NCI-H1048 (cell line): Measurements from ENCODE around the gene SMIM36.
"Not testable (repeated sequence)": the region's sequence is repeated elsewhere in the genome, so short reads cannot be mapped to it uniquely, and the experiment has no call there.

Source experiments
- DNase-seq: peaks from one replicate; lab custom pipeline; 2025; lab: John Stamatoyannopoulos, UW

Gene SMIM36

GRCh38 chr17:55501626-55502025 is 9.6 kb downstream of the SMIM36 start:
- not testable (repeated sequence) for DNase-seq

DNA sequence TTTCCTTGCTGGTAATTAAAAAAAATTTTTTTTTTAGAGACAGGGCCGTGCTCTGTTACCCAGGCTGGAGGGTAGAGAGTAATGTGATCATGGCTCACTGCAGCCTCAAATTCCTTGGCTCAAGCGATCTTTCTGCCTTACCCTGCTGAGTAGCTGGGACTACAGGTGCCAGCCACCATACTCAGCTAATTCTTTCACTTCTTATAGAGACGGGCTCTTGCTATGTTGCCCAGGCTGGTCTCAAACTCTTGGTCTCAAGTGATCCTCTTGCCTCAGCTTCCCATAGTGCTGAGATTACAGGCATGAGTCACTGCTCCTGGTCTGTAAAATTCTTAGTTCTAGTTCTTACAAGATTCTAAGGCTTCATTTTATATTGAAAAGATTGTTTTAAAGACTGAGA is 11.1 kb downstream of the SMIM36 start:
- no peak for DNase-seq

DNA sequence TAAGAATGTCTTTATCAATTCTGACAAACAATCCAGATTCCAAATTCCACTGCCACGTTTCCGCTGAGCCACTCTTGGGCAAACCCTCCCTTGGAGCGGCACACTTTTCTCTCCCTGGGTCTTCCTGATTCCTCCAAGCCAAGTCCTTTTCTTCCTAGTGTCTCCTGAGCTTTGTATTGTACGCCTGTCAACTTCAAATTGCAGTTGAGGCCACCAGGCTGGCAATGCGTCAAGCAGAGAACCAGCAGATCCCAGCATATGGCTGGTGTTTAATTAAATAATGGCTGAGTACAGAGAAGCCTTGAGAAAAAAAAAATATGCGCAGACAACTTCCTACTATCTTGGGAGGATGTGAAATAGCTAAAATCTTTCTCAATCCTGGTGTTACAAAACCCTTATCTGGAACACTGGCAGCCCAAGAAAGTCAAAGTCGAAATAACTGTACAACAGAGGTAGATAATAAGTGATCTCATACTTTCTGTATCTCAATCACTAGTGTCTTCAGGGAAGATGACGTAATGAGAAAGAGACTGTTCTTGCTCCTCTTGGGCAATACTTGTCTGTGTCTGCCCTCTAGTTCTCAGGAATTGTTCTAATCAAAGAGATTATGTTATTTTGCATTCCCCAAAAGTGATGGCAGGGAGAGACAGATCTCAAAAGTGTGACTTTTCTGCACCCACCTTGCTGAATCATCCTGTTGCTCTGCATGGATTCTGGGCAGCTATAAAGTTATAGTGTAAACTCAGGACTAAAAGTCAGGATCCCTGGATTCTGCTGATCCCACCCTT is 15.0 kb downstream of the SMIM36 start:
- DNase-seq, result no peak

GRCh38 chr17:55495239-55495638 is 16.0 kb downstream of the SMIM36 start:
- no peak for DNase-seq

- DNase-seq, result no peak
Observed at GRCh38 chr17:55492781-55493341, 18.4 kb downstream of the SMIM36 start.

DNA sequence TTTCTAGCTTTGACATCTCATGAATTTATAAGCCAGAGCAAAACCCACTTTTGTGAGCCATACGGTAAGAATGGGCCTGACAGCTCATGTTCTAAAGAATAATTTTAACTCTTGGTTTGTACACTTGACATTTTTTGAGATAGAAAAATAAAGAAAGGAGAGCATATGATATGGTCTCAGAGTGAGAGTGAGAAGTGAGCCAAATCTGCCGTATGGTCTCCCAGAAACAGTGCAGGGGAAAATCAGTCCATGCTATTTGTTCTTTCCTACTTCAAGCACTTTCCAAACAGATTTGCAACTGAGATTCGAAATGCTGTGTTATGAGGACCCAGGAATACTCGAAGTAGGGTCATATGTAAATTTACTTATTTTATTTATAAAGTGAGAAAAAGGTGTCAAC is 20.9 kb downstream of the SMIM36 start:
- DNase-seq, result no peak

DNA sequence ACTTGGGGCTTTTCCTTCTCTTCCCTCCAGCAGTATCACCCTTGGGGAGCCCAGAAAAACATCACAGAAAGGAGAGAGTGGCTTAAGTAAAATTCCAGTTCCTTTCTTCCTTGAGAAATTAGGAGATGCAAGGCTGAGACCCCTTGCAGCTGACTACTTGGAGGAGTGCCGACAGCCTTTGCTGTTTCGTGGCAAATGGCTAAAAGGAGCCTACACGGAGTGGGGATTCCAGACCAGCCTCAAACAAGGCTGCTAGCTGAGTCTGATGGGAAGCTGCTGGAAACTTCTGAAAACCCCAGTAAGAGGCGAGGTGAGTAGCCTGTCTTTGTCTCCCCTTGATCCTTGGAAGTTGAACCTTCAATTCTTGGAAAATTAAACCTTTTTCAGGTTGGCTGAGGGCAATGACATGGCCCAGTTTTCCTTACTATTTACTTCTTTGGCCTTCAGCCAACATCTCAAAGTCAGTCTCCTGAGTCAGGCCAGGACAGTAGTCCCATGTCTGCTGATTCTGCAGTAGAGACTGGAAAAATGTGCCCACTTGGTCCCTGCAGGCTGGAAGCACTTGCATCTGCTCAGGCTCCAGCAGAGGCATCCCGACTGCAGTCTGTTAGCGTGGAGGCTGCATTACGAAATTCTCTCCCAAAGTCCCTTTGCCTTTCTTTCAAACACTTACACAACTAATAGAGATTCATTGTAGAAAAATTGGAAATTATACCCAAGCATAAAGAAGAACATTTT is 23.4 kb downstream of the SMIM36 start:
- DNase-seq, result no peak

GRCh38 chr17:55484575-55484974 is 26.7 kb downstream of the SMIM36 start:
- no peak for DNase-seq

GRCh38 chr17:55482591-55483389 is 28.5 kb downstream of the SMIM36 start:
- DNase-seq, result no peak

DNA sequence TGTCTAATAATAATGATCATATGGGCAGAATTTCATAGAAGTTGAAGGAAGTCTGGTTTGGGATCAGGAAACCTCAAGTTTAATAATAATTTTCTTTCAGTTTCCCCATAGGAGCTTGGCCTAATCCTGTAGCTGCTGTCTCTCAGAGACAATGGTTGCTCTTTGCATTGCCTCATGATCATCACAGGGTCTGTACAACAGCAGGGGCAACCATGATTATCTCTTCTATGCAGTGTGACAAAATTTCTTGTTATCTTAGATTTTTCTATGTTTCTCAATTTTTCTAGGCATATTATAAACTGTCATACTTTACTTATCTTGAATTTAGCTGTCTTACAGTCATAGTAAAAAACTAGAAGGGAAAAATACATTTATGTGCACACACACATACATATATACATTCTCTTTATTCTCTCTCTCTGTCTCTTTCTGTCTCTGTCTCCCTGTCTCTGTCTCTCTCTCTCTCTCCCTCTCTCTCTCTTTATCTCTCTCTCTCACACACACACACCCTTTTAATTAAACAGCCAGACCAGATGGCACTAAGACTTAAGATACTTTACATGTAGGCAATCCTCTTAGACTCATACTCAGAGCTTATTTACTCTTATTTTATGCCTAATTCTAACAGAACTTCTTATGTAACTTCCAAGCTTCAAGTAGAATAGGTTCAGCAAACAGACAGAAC is 30.5 kb downstream of the SMIM36 start:
- no peak for DNase-seq

DNA sequence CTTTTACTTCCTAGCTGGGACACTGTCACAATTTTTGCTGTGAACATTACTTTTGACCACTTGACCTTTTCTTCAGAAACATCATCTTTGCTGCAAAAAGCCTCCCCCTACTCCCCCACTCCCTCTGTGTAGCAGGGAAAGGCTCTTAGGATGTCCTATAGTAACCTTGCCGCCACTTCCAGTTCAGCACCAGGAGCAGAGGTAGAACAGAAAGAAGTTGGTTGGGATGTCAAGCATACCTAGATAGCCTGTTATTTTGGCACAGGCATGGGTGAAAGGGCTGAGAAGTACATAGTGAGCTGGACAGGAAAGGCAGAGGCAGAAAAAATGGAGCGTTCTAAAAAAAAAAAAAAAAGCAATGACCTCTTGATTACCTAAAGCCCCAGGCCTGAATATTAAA is 31.3 kb downstream of the SMIM36 start:
- DNase-seq, result no peak

DNA sequence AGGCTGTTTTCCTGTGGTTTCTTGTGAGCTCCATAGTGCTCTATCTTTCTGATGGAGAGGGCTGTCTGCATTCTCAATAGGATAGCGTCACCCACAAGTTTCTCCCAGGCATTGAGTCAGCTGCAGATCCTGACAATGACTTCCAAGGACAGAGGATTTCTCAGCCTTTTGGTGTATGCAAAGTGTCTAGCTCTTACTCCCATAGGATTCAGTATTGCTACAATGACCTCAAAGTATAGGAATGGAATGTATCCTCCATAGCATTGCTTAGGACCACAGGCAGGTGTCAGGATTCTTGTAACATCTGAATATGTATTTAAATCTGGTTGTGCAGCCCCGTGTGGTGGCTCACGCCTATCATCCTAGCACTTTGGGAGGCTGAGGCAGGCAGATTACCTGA is 32.3 kb downstream of the SMIM36 start:
- no peak for DNase-seq

- DNase-seq, result no peak
Observed at GRCh38 chr17:55466671-55467070, 44.6 kb downstream of the SMIM36 start.

- not testable (repeated sequence) for DNase-seq
Observed at GRCh38 chr17:55465771-55466170, 45.5 kb downstream of the SMIM36 start.

- DNase-seq, result no peak
Observed at GRCh38 chr17:55463600-55463999, 47.7 kb downstream of the SMIM36 start.

DNA sequence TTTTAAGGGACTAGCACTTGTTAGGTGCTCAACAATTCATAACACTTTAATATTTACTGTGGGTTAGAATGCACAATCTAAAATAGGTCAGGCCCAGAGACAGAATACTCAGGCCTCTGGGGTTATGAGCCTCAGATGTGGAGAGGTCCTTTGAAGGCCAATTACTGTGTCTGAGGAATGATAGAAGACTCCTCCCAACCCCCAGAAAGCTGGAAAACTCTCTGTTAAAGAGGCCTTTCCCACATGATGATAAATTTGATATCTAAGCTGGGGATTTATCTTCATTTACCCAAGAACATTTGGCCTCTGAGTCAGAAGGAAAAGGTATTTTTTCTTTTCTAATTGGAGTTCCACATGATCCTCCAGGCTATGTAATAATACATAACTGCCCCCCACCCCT is 48.5 kb downstream of the SMIM36 start:
- no peak for DNase-seq

- DNase-seq, result no peak
Observed at GRCh38 chr17:55462234-55462633, 49.0 kb downstream of the SMIM36 start.

DNA sequence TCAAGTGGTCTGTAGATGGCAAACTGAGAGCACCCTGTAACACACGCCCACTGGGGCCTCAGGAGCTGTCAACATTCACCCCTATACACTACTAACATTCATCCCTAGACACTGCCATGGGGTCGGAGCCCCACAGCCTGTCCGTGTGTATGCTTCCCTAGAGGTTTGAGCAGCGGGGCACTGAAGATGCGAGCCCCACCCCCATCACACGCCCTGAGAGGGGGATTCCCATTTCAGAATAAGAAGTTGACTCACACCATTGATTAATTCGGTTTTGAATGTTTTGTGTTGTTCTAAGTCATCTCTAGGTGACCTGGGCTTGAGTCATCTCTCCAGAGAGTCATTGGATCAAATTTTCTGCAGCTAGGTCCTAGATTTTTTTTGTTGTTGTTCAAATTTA is 52.3 kb downstream of the SMIM36 start:
- DNase-seq, result no peak

- no peak for DNase-seq
Observed at GRCh38 chr17:55458287-55458900, 52.9 kb downstream of the SMIM36 start.

- no peak for DNase-seq
Observed at GRCh38 chr17:55456307-55457240, 54.7 kb downstream of the SMIM36 start.
